OCI-LY1 (cell line): ENCODE results near the gene KIF23.
"Not testable (repeated sequence)": the region's sequence is repeated elsewhere in the genome, so short reads cannot be mapped to it uniquely, and the experiment has no call there.

ENCODE experiments used
- CTCF ChIP-seq: fragments of 200-600 bp; sonication (generic), shearing (Covaris generic); IDR thresholded peaks from 2 replicates; pipeline ENCODE4 v1.5.1; 2017; ENCODE audit warnings: mild to moderate bottlenecking, antibody characterized with exemption, low read length, moderate library complexity, mixed read lengths
- EZH2 ChIP-seq: fragments of 200-600 bp; sonication (generic), shearing (Covaris generic); IDR thresholded peaks from 2 replicates; pipeline ENCODE4 v1.8.0; 2017; ENCODE audit warnings: borderline replicate concordance, mixed run types, mild to moderate bottlenecking, antibody characterized with exemption, low read length, moderate library complexity, mixed read lengths

GRCh38 chr15:69384066-69384465 lies 30.1 kb upstream of the KIF23 start:
- TF ChIP-seq CTCF, EZH2: not testable (repeated sequence)
